ENCODE measurements around the gene CPZ.

The CPZ gene

DNA sequence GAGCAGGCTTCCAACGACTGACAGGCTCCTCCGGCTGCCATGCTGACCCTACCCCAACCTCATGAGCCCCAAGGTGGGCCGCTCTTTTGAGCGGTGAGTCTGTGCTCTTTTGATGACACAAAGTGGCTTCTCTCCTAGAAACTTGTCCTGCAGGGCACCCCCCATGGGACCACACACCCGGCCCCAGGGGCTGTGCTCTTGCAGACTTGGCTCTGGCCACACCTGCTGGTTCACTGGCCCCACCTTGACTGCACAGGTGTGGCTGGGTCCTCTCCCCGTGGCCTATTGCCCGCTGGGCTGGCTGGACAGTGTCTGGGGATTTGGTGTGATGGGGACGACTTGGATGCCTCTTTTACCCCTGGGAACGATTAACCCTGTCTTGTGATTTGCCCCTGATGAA is 1.5 kb upstream of the CPZ start:
- H3K9me3 ChIP-seq (ENCODE audit: low read length), result no peaks in the 10 kb centered on the region
- no peak overlapping the region for H3K9ac ChIP-seq (ENCODE audit: low read length)
- H3K36me3 ChIP-seq (ENCODE audit: insufficient read depth, low read length), result no peaks in the 10 kb centered on the region
- no peak overlapping the region for H3K4me3 ChIP-seq (ENCODE audit: low read depth in 1 of 2, low read length in 2 of 2)
- peaks cover 9 to 40% of the 10 kb centered on the region in 2 donors for H3K27me3 ChIP-seq (ENCODE audit: control insufficient read depth in 1 of 2, insufficient read depth in 2 of 2, low read length in 2 of 2)
- no peak overlapping the region for H3K27ac ChIP-seq (ENCODE audit: low read depth, low read length)
- no peaks in the 10 kb centered on the region for H3K4me1 ChIP-seq (ENCODE audit: insufficient read depth, low read length)

DNA sequence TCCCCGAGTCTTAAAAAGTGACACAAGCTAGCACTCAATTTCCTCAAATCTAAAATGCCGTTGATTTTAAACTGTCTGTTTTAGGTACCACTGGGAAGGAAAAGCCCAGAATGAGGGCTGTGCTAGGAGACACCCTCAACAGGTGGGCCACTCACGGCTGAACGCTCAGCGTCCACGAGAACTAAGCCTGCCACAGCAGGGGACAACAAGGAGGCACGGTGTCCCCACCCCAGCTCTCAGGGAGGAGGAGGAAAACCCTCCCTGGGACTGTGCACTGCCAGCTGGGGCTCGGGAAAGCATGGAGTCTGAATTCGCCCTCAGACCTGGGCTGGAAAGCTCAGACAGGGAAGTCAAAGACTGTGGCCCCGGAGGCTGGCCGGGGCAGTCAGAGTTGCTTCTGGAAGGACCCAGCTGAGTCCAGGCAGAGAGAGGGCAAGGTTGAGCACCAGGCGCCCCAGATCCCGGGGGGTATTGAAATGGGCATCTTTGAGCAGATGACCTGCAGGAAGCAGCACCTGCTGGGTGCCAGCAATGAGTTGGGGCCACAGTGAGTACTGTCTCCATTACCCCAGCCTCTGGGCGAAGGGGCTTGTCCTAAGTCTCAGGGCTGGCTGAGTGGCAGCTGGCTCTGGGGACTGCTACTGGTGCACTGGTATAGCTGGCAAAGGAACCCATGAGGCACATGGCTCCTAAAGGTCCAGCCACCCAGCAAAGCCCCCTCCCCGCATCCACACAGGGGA is 769 bp upstream of the CPZ start:
- Histone ChIP-seq H3K4me3 (ENCODE audit: low read depth in 1 of 2, low read length in 2 of 2) (no peak overlapping the region), H3K27ac (ENCODE audit: low read depth, low read length) (no peak overlapping the region), H3K36me3 (ENCODE audit: insufficient read depth, low read length) (no peaks in the 10 kb centered on the region), H3K27me3 (ENCODE audit: control insufficient read depth in 1 of 2, insufficient read depth in 2 of 2, low read length in 2 of 2) (peaks cover 9 to 37% of the 10 kb centered on the region in 2 donors), H3K9ac (ENCODE audit: low read length) (no peak overlapping the region), H3K9me3 (ENCODE audit: low read length) (no peaks in the 10 kb centered on the region), H3K4me1 (ENCODE audit: insufficient read depth, low read length) (no peaks in the 10 kb centered on the region)

DNA sequence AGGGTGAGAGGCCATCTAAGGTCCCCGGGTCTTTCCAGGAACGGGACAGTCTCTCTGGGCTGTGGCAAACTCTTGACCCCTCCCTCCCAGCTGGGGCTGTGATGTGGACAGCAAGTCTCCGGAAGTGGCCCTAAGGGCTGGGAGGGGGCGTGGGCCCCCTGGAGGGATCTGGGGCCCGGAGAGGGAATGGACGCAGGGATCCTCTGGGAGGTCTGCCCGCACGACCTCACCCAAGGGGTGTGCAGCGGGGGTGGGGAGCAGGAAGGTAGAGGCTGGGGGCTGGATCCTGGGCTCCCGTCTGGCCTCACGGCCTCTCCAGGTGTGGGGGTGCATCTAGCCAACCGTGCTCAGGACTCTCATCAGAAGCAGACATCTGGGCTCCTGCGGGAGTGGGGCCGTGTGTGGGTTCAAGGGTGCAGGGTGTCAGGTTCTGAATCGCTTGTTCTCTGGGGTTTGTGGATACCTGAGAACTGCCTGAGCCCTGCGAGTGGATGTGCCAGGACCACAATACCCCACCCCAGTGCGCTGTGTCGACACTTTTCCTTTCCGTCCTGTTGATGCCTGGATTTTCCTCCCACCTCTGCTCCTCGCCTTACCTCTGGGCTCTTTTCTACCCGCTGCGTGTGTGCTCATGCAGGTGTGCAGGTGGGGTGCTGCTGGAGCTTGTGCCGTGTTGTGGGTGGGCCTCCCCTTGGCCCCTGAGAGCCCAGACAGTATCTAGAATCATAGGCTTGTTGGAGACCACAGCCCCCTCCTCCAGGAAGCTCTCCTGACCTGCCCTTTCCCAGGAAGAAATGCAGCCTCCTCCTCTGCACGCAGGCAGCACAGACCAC is 915 bp downstream of the CPZ start:
- Histone ChIP-seq H3K9ac (ENCODE audit: low read length) (no peak overlapping the region), H3K4me3 (ENCODE audit: low read depth in 1 of 2, low read length in 2 of 2) (no peak overlapping the region), H3K9me3 (ENCODE audit: low read length) (no peaks in the 10 kb centered on the region), H3K36me3 (ENCODE audit: insufficient read depth, low read length) (no peaks in the 10 kb centered on the region), H3K4me1 (ENCODE audit: insufficient read depth, low read length) (peaks cover 5% of the 10 kb centered on the region), H3K27ac (ENCODE audit: low read depth, low read length) (no peak overlapping the region), H3K27me3 (ENCODE audit: control insufficient read depth in 1 of 2, insufficient read depth in 2 of 2, low read length in 2 of 2) (peaks cover 9 to 28% of the 10 kb centered on the region in 2 donors)

DNA sequence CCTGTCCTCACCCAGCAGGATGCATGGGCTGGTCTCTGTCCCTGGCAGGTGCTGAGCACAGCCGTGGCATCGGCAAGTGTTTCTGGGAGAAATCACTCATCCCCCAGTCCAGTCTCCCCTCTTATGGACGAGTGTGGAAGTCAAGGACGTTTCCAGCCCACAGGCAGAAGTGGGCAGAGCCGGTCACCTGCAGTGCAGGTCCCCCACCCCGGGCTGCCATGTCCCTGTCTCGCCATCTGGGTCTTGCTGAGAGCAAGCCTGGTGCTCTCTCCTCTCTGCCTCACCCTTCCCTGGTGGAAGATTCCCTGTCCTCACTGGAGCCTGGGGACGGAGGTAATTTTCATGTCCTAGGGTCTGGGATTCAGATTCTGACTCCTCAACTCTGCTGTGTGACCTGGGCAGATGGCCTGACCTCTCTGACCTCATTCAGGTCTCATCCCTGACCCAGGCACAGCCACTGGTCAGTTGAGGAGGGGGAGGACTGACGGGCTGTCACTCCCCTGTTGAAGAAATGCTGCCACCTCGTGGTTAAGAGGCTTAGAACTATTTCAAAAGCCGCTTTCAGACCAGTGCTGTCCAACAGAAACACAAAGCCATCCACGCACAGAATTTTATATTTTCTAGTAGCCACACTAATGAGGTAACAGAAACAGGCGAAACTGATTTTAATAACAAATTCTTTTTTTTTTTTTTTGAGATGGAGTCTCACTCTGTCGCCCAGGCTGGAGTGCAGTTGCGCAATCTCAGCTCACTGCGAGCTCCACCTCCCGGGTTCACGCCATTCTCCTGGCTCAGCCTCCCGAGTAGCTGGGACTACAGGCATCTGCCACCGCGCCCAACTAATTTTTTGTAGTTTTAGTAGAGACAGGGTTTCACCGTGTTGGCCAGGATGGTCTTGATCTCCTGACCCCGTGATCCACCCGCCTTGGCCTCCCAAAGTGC is 1.8 kb downstream of the CPZ start:
- Histone ChIP-seq H3K9me3 (ENCODE audit: low read length) (no peaks in the 10 kb centered on the region), H3K27ac (ENCODE audit: low read depth, low read length) (no peak overlapping the region), H3K27me3 (ENCODE audit: control insufficient read depth in 1 of 2, insufficient read depth in 2 of 2, low read length in 2 of 2) (peaks cover 9 to 28% of the 10 kb centered on the region in 2 donors), H3K4me1 (ENCODE audit: insufficient read depth, low read length) (peaks cover 5% of the 10 kb centered on the region), H3K4me3 (ENCODE audit: low read depth in 1 of 2, low read length in 2 of 2) (no peak overlapping the region), H3K9ac (ENCODE audit: low read length) (no peak overlapping the region), H3K36me3 (ENCODE audit: insufficient read depth, low read length) (no peaks in the 10 kb centered on the region)

DNA sequence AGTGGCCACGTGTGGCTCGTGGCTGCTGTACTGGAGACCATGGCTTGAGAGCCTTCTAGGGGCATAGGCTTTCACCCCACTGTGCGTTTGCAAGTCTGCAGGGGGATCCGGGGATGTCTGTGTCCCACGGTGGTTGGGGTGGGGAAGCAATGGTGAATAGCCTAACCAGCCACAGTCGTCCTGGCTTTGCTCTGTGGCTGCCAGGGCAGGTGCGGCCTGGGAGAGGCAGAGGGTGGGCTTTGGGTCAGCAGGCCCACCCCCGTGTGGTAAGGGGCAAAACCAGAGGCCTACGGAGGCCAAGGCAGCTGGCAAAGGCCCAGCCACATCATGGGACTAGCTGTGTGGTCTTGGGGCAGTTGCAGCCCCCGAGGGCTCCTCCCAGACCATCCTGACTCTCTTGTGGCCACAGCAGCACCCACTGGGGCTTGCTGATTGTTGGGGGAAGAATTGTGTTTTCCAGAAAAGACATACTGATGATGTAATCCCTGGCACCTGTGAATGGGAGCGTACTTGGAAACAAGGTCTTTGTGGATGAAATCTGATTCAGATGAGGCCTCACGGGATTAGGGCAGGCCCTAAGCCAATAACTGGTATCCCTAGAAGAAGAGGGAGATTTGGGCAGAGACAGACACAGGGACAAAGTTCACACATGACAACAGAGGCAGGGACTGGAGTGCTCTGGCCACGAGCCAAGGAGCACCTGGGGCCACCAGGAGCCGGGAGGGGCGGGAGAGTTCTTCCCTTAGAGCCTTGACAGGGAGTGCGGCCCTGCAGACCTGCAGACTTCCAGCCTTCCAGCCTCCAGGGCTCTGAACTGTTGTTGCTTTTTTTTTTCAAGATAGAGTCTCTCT is 2.9 kb downstream of the CPZ start:
- Histone ChIP-seq H3K4me1 (ENCODE audit: insufficient read depth, low read length) (peaks cover 5% of the 10 kb centered on the region), H3K27me3 (ENCODE audit: control insufficient read depth in 1 of 2, insufficient read depth in 2 of 2, low read length in 2 of 2) (peaks cover 9 to 28% of the 10 kb centered on the region in 2 donors), H3K9me3 (ENCODE audit: low read length) (no peaks in the 10 kb centered on the region), H3K9ac (ENCODE audit: low read length) (no peak overlapping the region), H3K36me3 (ENCODE audit: insufficient read depth, low read length) (no peaks in the 10 kb centered on the region), H3K4me3 (ENCODE audit: low read depth in 1 of 2, low read length in 2 of 2) (no peak overlapping the region), H3K27ac (ENCODE audit: low read depth, low read length) (no peak overlapping the region)

DNA sequence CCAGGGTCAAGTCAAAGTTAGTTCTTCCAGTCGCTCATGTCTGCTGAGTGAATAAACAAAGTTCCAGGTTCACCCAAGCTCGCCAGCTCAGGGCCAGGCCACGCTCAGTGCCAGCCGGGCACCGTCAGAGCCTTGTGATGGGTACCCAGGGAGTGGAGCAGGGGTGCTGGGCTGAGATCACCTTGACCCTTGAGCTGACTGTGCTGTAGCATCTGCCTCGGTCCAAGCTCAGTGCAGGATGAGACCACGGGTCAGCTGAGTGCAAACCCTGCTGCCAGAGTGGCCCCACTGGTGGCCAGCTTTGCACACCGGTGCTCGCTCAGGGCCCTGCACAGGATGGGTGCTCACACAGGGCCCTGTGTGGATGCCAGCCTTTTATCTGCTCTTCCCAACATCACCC is 4.3 kb downstream of the CPZ start:
- Histone ChIP-seq H3K9ac (ENCODE audit: low read length) (no peak overlapping the region), H3K27me3 (ENCODE audit: control insufficient read depth in 1 of 2, insufficient read depth in 2 of 2, low read length in 2 of 2) (peaks cover 9 to 16% of the 10 kb centered on the region in 2 donors), H3K27ac (ENCODE audit: low read depth, low read length) (no peak overlapping the region), H3K36me3 (ENCODE audit: insufficient read depth, low read length) (no peaks in the 10 kb centered on the region), H3K9me3 (ENCODE audit: low read length) (no peaks in the 10 kb centered on the region), H3K4me1 (ENCODE audit: insufficient read depth, low read length) (peaks cover 5% of the 10 kb centered on the region), H3K4me3 (ENCODE audit: low read depth in 1 of 2, low read length in 2 of 2) (no peak overlapping the region)

DNA sequence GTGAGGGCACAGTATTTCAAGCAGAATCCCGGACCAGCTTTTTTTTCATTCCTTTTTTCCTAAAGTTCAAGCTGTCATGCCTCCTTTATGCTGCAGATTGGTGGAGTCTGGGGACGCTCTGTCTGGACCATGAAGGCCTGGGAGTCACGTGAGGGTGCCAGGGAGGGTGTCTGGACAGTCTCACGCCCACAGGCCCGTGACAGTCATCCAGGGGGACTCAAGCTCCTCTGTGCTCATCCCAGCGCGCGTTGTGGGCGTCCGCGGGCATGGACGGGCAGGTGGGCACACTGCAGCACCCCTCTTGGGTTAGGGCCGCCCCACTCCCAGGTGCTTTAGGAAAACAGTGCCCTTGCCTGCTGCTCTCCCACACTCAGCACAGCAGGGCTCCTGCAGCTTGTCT is 4.8 kb downstream of the CPZ start:
- Histone ChIP-seq H3K27me3 (ENCODE audit: control insufficient read depth in 1 of 2, insufficient read depth in 2 of 2, low read length in 2 of 2) (peaks cover 9 to 12% of the 10 kb centered on the region in 2 donors), H3K27ac (ENCODE audit: low read depth, low read length) (no peak overlapping the region), H3K9ac (ENCODE audit: low read length) (no peak overlapping the region), H3K4me3 (ENCODE audit: low read depth in 1 of 2, low read length in 2 of 2) (no peak overlapping the region), H3K36me3 (ENCODE audit: insufficient read depth, low read length) (no peaks in the 10 kb centered on the region), H3K4me1 (ENCODE audit: insufficient read depth, low read length) (peaks cover 5% of the 10 kb centered on the region), H3K9me3 (ENCODE audit: low read length) (no peaks in the 10 kb centered on the region)

DNA sequence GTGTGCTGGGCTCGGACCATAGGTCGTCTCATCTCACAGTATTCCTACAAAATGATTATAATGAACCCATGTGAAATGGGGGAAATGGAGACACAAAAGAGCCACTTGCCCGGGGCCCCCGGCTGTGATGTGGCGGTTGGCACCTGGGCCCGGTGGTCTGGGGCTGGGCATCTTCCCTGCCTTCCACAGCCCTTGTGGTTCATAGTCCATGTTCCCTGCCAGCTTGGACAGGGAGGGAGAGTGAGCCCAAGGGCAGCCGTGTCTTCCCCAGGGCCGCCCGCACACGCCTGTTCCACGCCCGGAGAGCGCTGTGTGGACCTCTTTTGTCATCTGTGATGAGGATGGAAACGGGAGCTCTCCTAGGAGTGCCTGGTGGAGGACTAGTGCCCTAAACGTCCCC is 5.2 kb downstream of the CPZ start:
- Histone ChIP-seq H3K27ac (ENCODE audit: low read depth, low read length) (no peak overlapping the region), H3K9me3 (ENCODE audit: low read length) (no peaks in the 10 kb centered on the region), H3K36me3 (ENCODE audit: insufficient read depth, low read length) (no peaks in the 10 kb centered on the region), H3K27me3 (ENCODE audit: control insufficient read depth in 1 of 2, insufficient read depth in 2 of 2, low read length in 2 of 2) (peaks cover 7 to 9% of the 10 kb centered on the region in 2 donors), H3K4me3 (ENCODE audit: low read depth in 1 of 2, low read length in 2 of 2) (no peak overlapping the region), H3K9ac (ENCODE audit: low read length) (no peak overlapping the region), H3K4me1 (ENCODE audit: insufficient read depth, low read length) (peaks cover 5% of the 10 kb centered on the region)

DNA sequence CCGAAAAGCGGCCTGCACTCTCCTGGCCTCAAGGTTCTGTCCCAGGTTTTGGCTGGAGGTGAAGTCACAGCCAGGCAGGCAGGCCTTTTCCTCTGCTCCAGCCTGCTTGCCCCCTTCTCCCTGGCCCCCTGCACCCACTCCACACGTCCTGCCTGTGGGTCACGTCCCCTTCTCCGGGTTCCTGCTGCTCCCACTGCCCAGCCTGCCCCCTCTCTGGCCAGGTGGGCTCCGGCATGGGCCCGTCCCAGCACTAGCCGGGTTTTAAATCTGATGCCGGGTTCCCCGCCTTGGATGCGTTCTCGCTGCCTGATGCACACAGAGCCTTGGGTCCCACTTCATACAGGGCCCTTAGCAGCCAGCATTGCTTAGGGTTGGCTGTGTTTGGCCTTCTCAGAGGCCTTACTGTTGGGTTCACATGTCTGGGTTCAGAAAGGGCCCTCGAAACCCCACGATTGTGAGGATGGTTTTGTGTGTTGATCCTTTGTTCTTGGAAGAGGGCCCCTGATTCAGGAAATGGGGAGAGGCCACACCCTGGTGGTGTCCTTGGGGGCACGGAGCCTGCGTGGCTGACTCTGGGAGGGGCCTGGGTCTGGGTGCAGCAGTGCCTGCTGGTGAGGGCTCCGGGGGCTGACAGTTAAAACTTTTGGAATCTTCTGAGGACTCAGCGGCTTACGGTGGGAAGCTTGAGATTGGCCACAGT is 6.0 kb downstream of the CPZ start:
- Histone ChIP-seq H3K9me3 (ENCODE audit: low read length) (no peaks in the 10 kb centered on the region), H3K9ac (ENCODE audit: low read length) (no peak overlapping the region), H3K27me3 (ENCODE audit: control insufficient read depth in 1 of 2, insufficient read depth in 2 of 2, low read length in 2 of 2) (peaks cover 0 to 4% of the 10 kb centered on the region in 2 donors), H3K4me3 (ENCODE audit: low read depth in 1 of 2, low read length in 2 of 2) (no peak overlapping the region), H3K4me1 (ENCODE audit: insufficient read depth, low read length) (peaks cover 5% of the 10 kb centered on the region), H3K27ac (ENCODE audit: low read depth, low read length) (no peak overlapping the region), H3K36me3 (ENCODE audit: insufficient read depth, low read length) (no peaks in the 10 kb centered on the region)

DNA sequence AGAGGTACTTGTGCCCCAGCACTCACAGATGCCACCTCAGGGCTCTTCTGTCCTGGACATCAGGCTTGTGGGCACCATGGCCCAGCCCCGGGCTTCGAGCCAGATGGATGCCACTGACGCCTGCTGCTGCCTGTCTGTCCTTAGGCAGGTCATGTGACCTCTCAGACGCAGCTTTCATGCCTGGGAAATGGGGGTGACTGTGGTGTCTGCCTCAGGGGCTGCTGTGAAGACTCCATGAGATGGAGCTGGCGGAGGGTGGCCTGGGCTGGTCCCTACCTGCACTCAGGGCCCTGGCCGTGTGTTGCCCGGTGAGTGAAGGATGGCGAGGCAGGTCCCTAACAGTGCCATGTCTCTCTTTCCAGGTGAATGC is 6.5 kb downstream of the CPZ start:
- H3K36me3 ChIP-seq (ENCODE audit: insufficient read depth, low read length), result no peaks in the 10 kb centered on the region
- H3K9me3 ChIP-seq (ENCODE audit: low read length), result no peaks in the 10 kb centered on the region
- peaks cover 5% of the 10 kb centered on the region for H3K4me1 ChIP-seq (ENCODE audit: insufficient read depth, low read length)
- no peak overlapping the region for H3K4me3 ChIP-seq (ENCODE audit: low read depth in 1 of 2, low read length in 2 of 2)
- H3K27ac ChIP-seq (ENCODE audit: low read depth, low read length), result no peak overlapping the region
- no peaks in the 10 kb centered on the region for H3K27me3 ChIP-seq (ENCODE audit: control insufficient read depth in 1 of 2, insufficient read depth in 2 of 2, low read length in 2 of 2)
- no peak overlapping the region for H3K9ac ChIP-seq (ENCODE audit: low read length)
